Keratinocyte (primary cell): ENCODE data around the gene ALK. TPM values are rescaled to one million over a fixed set of nuclear protein-coding genes. Genes with fewer than 3 reads are reported as not detected.

Experiments
- DNase-seq: peaks from one replicate; pipeline ENCODE4 v3.0.0-alpha.2; 2011; ENCODE audit warnings: low read depth, missing footprints, low spot score
- FAIRE-seq: peaks from 2 replicates; lab custom pipeline; 2011; peaks lifted over from hg19 to GRCh38; lab: Jason Lieb, UNC
- H2AFZ ChIP-seq: 2 replicates; pipeline ENCODE4 v1.6.0; 2012; ENCODE audit warnings: low read length, control low read depth, inconsistent platforms; ENCODE audit not compliant: control insufficient read depth
- H3K27ac ChIP-seq: 2 replicates; pipeline ENCODE4 v1.5.1; 2011; ENCODE audit warnings: low read length; ENCODE audit not compliant: control insufficient read depth, insufficient read depth
- H3K27me3 ChIP-seq: 3 replicates; pipeline ENCODE4 v1.6.0; 2011; ENCODE audit warnings: low read length; ENCODE audit not compliant: control insufficient read depth, insufficient read depth; ENCODE audit errors: extremely low read depth
- H3K36me3 ChIP-seq, 2 experiments: 2 replicates in 1 of 2; 3 replicates in 1 of 2; pipeline ENCODE4 v1.5.1; 2011; ENCODE audit warnings: low read length in 2 of 2, mild to moderate bottlenecking in 1 of 2; ENCODE audit not compliant: control insufficient read depth in 2 of 2, insufficient read depth in 2 of 2; ENCODE audit errors: extremely low read depth in 1 of 2
- H3K4me1 ChIP-seq: 3 replicates; pipeline ENCODE4 v1.5.1; 2011; ENCODE audit warnings: low read length; ENCODE audit not compliant: control insufficient read depth, insufficient read depth; ENCODE audit errors: extremely low read depth
- H3K4me2 ChIP-seq: 3 replicates; pipeline ENCODE4 v1.6.0; 2011; ENCODE audit warnings: low read depth, low read length; ENCODE audit not compliant: control insufficient read depth, insufficient read depth; ENCODE audit errors: extremely low read depth
- H3K4me3 ChIP-seq, 3 experiments: fragments of 200-600 bp in 1 of 3; sonication (generic) in 1 of 3; 2 replicates in 2 of 3; 3 replicates in 1 of 3; pipeline ENCODE4 v1.5.1; 2011 to 2016; ENCODE audit warnings: low read length in 3 of 3, mild to moderate bottlenecking in 3 of 3, control low read depth in 2 of 3, inconsistent platforms in 1 of 3, low read depth in 1 of 3, mixed read lengths in 1 of 3, mixed run types in 1 of 3, moderate library complexity in 1 of 3; ENCODE audit not compliant: control insufficient read depth in 2 of 3, insufficient read depth in 2 of 3; ENCODE audit errors: extremely low read depth in 1 of 3
- H3K79me2 ChIP-seq: 2 replicates; pipeline ENCODE4 v1.6.0; 2012; ENCODE audit warnings: low read length; ENCODE audit not compliant: control insufficient read depth, insufficient read depth
- H3K9ac ChIP-seq: 3 replicates; pipeline ENCODE4 v1.6.0; 2011; ENCODE audit warnings: low read length; ENCODE audit not compliant: control insufficient read depth, insufficient read depth; ENCODE audit errors: extremely low read depth
- H3K9me1 ChIP-seq: 3 replicates; pipeline ENCODE4 v1.6.0; 2011; ENCODE audit warnings: low read length; ENCODE audit not compliant: control insufficient read depth, insufficient read depth; ENCODE audit errors: extremely low read depth
- H3K9me3 ChIP-seq: 2 replicates; pipeline ENCODE4 v1.5.1; 2012; ENCODE audit warnings: low read depth, low read length; ENCODE audit not compliant: control insufficient read depth
- H4K20me1 ChIP-seq: 3 replicates; pipeline ENCODE4 v1.6.0; 2011; ENCODE audit warnings: low read length; ENCODE audit not compliant: control insufficient read depth, insufficient read depth; ENCODE audit errors: extremely low read depth
- EZH2 ChIP-seq: IDR thresholded peaks from one replicate; pipeline ENCODE4 v1.6.1; 2012; ENCODE audit warnings: inconsistent platforms, mild to moderate bottlenecking, low read length, moderate library complexity
- dilution Hi-C: fragments of 300-500 bp; cut with MboI; formaldehyde crosslinking; loops from one replicate; pipeline ENCODE4 v1.7.0; 2020; ENCODE audit warnings: low sequenced_read_pairs; ENCODE audit not compliant: extremely low pct_ligation_motif_present
- polyA plus RNA-seq, 5 experiments: library from polyadenylated mRNA; depleted of rRNA in 3 of 5; stranded (reverse) in 3 of 5; stranded (forward) in 1 of 5; unstranded in 1 of 5; fragments of >200 nt; gene quantifications; 1 replicate in 1 of 5; 2 replicates in 3 of 5; 3 replicates in 1 of 5; pipeline versions ENCODE4 v1.2.1 to v1.2.3, GENCODE V29; 2011 to 2012; ENCODE audit warnings: missing spikeins in 2 of 5, low read depth in 1 of 5, low replicate concordance in 1 of 5
- TF ChIP-seq, protein P1 (sequence below), 3 experiments: IDR thresholded peaks in 1 of 3; conservative IDR thresholded peaks in 1 of 3; optimal IDR thresholded peaks in 1 of 3; 2 replicates in 2 of 3; 3 replicates in 1 of 3; pipeline versions ENCODE3 to v1.5.1; 2011; ENCODE audit warnings: low read length in 3 of 3, mild to moderate bottlenecking in 3 of 3, moderate library complexity in 2 of 3, control low read depth in 1 of 3, inconsistent platforms in 1 of 3; ENCODE audit not compliant: insufficient read depth in 2 of 3; ENCODE audit errors: extremely low read depth in 1 of 3

The ALK gene
- polyA plus RNA-seq, 1 donor (not counting 4 experiments of a cell fraction or from before 2014, with no cell fraction given): not detected

DNA sequence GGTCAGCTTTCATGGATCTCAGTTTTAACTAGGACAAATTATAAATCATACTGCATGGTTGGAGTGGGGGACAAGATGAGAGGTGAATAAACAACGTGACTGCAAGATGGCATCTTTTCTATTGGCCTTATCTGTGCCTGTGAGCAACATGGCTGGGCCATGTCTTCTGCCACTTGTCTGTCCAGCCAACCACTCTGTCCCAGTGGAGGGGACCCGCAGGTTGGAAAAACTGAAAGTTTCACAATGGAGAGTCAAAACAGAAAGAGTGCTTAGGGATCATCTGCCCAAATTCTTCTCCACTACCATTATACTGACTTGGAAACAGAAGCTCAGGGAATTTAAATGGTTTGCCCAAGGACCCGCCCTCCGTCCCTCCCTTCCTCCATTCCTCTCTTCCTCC, 104.1 kb downstream of the ALK start:
- FAIRE-seq (no peak), DNase-seq (no peak)
- Histone ChIP-seq H3K4me1 (no peaks in the 10 kb centered on the region), H3K9me1 (no peaks in the 10 kb centered on the region), H3K4me2 (no peak overlapping the region), H3K9me3 (no peaks in the 10 kb centered on the region), H3K9ac (no peak overlapping the region), H3K36me3 (no peaks in the 10 kb centered on the region), H3K79me2 (no peaks in the 10 kb centered on the region), H4K20me1 (no peaks in the 10 kb centered on the region), H3K4me3 (no peak overlapping the region), H2AFZ (no peak overlapping the region), H3K27me3 (peaks cover 4% of the 10 kb centered on the region), H3K27ac (no peak overlapping the region)
- dilution Hi-C loops: no loop called here
- no peak for TF ChIP-seq EZH2
- TF ChIP-seq, protein P1, sequence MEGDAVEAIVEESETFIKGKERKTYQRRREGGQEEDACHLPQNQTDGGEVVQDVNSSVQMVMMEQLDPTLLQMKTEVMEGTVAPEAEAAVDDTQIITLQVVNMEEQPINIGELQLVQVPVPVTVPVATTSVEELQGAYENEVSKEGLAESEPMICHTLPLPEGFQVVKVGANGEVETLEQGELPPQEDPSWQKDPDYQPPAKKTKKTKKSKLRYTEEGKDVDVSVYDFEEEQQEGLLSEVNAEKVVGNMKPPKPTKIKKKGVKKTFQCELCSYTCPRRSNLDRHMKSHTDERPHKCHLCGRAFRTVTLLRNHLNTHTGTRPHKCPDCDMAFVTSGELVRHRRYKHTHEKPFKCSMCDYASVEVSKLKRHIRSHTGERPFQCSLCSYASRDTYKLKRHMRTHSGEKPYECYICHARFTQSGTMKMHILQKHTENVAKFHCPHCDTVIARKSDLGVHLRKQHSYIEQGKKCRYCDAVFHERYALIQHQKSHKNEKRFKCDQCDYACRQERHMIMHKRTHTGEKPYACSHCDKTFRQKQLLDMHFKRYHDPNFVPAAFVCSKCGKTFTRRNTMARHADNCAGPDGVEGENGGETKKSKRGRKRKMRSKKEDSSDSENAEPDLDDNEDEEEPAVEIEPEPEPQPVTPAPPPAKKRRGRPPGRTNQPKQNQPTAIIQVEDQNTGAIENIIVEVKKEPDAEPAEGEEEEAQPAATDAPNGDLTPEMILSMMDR (optimal IDR thresholded peaks at IDR 0.05 in 1 of 3, IDR thresholded peaks at IDR 0.05 in 1 of 3, conservative IDR thresholded peaks at IDR 0.05 in 1 of 3; ENCODE audit: extremely low read depth in 1 of 3, insufficient read depth in 2 of 3, low read length in 3 of 3): no peak

DNA sequence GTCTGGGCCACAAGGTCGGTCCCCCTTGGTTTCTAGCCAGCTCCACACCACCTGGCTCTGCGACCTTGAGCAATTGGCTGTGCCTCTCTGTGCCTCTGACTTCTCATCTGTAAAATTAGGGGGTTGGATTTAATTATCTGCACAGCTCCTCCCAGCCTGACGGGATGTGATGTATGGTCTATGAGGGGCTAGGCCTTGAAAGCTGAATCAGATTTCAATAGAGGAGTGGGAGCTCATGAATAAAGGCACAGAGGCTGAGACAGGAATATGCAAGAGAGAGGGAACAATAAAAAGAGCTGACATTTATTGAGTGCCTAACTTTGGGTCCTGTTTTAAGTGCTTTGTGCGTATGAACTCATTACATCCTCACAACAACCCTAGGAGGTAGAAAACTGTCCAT, 104.7 kb downstream of the ALK start:
- peaks cover 5% of the 10 kb centered on the region for H3K4me1 ChIP-seq
- peaks cover 4% of the 10 kb centered on the region for H3K27me3 ChIP-seq
- dilution Hi-C loops: no loop called here
- no peaks in the 10 kb centered on the region for H3K9me3 ChIP-seq
- H2AFZ ChIP-seq: no peak overlapping the region
- H4K20me1 ChIP-seq: no peaks in the 10 kb centered on the region
- H3K27ac ChIP-seq: no peak overlapping the region
- FAIRE-seq (no peak), DNase-seq (no peak)
- TF ChIP-seq, protein P1 (optimal IDR thresholded peaks at IDR 0.05 in 1 of 3, IDR thresholded peaks at IDR 0.05 in 1 of 3, conservative IDR thresholded peaks at IDR 0.05 in 1 of 3; ENCODE audit: extremely low read depth in 1 of 3, insufficient read depth in 2 of 3, low read length in 3 of 3): no peak
- no peaks in the 10 kb centered on the region for H3K36me3 ChIP-seq
- no peaks in the 10 kb centered on the region for H3K9me1 ChIP-seq
- H3K9ac ChIP-seq: no peak overlapping the region
- H3K4me3 ChIP-seq: no peak overlapping the region
- H3K79me2 ChIP-seq: no peaks in the 10 kb centered on the region
- no peak overlapping the region for H3K4me2 ChIP-seq
